Measurements from ENCODE around the gene EFR3B. TPM values are rescaled to one million over a fixed set of nuclear protein-coding genes. Genes with fewer than 3 reads are reported as not detected.
"Not testable (repeated sequence)": the region's sequence is repeated elsewhere in the genome, so short reads cannot be mapped to it uniquely, and the experiment has no call there.

The EFR3B gene
- total RNA-seq, 2 experiments from 2014 or later, result not detected

DNA sequence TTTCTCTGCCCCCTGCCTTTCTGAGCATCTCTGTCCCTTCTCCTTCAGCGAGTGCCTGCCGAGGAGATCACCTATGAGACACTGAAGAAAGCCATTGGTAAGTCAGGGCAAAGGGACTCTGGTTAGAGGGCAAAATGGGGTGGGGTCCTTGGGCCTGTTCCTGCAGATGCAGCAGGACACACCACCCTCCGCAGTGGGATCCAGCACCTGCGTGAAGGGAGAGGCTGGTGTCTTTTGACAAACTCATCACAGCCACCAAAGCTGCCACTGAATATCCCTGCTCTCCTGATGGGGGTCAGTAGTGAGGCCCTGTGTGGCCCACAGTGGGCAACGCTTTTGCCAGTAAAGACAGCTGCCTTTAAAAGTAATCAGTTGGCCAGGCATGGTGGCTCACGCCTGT is 107.8 kb downstream of the EFR3B start:
- Histone ChIP-seq H3K27ac (ENCODE audit: low read depth, low read length, poor library complexity, severe bottlenecking) (no peak overlapping the region), H3K9me2 (ENCODE audit: insufficient read depth, low read length) (no peaks in the 10 kb centered on the region), H2AFZ (ENCODE audit: low read length) (no peak overlapping the region), H3K79me2 (ENCODE audit: insufficient read depth, low read depth, low read length) (no peaks in the 10 kb centered on the region), H3K4me1 (ENCODE audit: insufficient read depth, low read length, poor library complexity, severe bottlenecking) (no peaks in the 10 kb centered on the region), H4K20me1 (ENCODE audit: insufficient read depth, low read length) (no peaks in the 10 kb centered on the region), H3K4me3 (ENCODE audit: low read depth, low read length, poor library complexity, severe bottlenecking) (no peak overlapping the region), H3K9me3 (ENCODE audit: low read length) (no peaks in the 10 kb centered on the region), H3K4me2 (ENCODE audit: low read length) (no peak overlapping the region), H3K36me3 (ENCODE audit: insufficient read depth, low read length) (no peaks in the 10 kb centered on the region)
- TF ChIP-seq EZH2phosphoT487 (IDR thresholded peaks at IDR 0.05; ENCODE audit: borderline replicate concordance, low read depth, low read length), result no peak
- TF ChIP-seq, protein P1, sequence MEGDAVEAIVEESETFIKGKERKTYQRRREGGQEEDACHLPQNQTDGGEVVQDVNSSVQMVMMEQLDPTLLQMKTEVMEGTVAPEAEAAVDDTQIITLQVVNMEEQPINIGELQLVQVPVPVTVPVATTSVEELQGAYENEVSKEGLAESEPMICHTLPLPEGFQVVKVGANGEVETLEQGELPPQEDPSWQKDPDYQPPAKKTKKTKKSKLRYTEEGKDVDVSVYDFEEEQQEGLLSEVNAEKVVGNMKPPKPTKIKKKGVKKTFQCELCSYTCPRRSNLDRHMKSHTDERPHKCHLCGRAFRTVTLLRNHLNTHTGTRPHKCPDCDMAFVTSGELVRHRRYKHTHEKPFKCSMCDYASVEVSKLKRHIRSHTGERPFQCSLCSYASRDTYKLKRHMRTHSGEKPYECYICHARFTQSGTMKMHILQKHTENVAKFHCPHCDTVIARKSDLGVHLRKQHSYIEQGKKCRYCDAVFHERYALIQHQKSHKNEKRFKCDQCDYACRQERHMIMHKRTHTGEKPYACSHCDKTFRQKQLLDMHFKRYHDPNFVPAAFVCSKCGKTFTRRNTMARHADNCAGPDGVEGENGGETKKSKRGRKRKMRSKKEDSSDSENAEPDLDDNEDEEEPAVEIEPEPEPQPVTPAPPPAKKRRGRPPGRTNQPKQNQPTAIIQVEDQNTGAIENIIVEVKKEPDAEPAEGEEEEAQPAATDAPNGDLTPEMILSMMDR (conservative IDR thresholded peaks at IDR 0.05; ENCODE audit: low read length), result no peak
- DNase-seq (ENCODE audit: low spot score), result no peak
- POLR2A ChIA-PET, result interaction anchor here (0.5 to 0.6 kb wide), 2 partner anchors 50 to 166 kb away, joined by 3 to 5 read pairs; no protein-coding TSS in a partner anchor
- BruUV-seq (replicated peaks), result no TSS peak
- intact Hi-C loops (cut with micrococcal nuclease; ENCODE audit: unreplicated experiment), result no loop called here
- CTCF ChIA-PET (ENCODE audit: unreplicated experiment), result no interaction called here

DNA sequence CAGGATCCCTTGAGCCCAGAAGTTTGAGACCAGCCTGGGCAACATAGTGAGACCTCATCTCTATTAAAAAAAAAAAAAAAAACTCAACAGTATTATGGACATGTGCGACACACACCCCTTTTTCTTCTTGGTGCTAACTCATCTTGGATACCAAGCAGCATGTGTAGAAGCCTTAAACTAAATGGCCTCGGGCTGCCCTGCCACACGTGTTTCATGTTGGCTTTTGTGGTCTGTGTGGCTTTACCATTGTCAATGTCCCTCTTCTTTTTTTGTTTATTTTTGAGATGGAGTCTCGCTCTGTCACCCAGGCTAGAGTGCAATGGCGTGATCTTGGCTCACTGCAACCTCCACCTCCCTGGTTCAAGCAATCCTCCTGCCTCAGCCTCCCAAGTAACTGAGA is 109.1 kb downstream of the EFR3B start:
- H3K9me3 ChIP-seq (ENCODE audit: low read length); H3K9me2 ChIP-seq (ENCODE audit: insufficient read depth, low read length); POLR2A ChIA-PET; intact Hi-C loops (cut with micrococcal nuclease; ENCODE audit: unreplicated experiment); H3K4me3 ChIP-seq (ENCODE audit: low read depth, low read length, poor library complexity, severe bottlenecking); H2AFZ ChIP-seq (ENCODE audit: low read length); H3K79me2 ChIP-seq (ENCODE audit: insufficient read depth, low read depth, low read length); DNase-seq (ENCODE audit: low spot score); CTCF ChIA-PET (ENCODE audit: unreplicated experiment); H3K36me3 ChIP-seq (ENCODE audit: insufficient read depth, low read length); BruUV-seq (replicated peaks); H3K4me2 ChIP-seq (ENCODE audit: low read length); H3K27ac ChIP-seq (ENCODE audit: low read depth, low read length, poor library complexity, severe bottlenecking); H4K20me1 ChIP-seq (ENCODE audit: insufficient read depth, low read length); H3K4me1 ChIP-seq (ENCODE audit: insufficient read depth, low read length, poor library complexity, severe bottlenecking): not testable (repeated sequence)

DNA sequence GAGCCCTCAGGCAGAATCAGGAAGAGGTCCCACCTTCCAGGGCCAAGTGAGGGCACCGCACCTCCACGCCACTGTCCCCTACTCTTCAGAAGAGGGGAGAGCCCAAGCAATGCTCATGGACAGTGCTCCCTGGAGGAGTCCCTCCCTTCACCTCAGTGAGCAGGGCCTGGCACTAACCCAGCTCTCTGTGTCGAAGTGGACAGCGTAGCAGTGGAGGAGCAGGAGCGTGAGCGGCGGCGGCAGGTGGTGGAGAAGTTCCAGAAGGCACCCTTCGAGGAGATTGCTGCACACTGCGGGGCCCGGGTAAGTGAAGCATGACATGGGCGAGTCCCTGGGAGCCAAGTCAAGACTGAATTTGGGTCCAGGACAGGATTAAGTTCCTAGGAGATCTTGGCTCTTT is 109.8 kb downstream of the EFR3B start:
- Histone ChIP-seq H3K36me3 (ENCODE audit: insufficient read depth, low read length) (no peaks in the 10 kb centered on the region), H2AFZ (ENCODE audit: low read length) (no peak overlapping the region), H3K4me1 (ENCODE audit: insufficient read depth, low read length, poor library complexity, severe bottlenecking) (no peaks in the 10 kb centered on the region), H4K20me1 (ENCODE audit: insufficient read depth, low read length) (no peaks in the 10 kb centered on the region), H3K4me3 (ENCODE audit: low read depth, low read length, poor library complexity, severe bottlenecking) (no peak overlapping the region), H3K27ac (ENCODE audit: low read depth, low read length, poor library complexity, severe bottlenecking) (no peak overlapping the region), H3K9me3 (ENCODE audit: low read length) (no peaks in the 10 kb centered on the region), H3K4me2 (ENCODE audit: low read length) (no peak overlapping the region), H3K79me2 (ENCODE audit: insufficient read depth, low read depth, low read length) (no peaks in the 10 kb centered on the region), H3K9me2 (ENCODE audit: insufficient read depth, low read length) (no peaks in the 10 kb centered on the region)
- no TSS peak for BruUV-seq (replicated peaks)
- CTCF ChIA-PET (ENCODE audit: unreplicated experiment), result no interaction called here
- POLR2A ChIA-PET, result interaction anchor here (0.5 kb wide), 1 partner anchor 143 kb away, joined by 3 read pairs; no protein-coding TSS in a partner anchor
- intact Hi-C loops (cut with micrococcal nuclease; ENCODE audit: unreplicated experiment), result no loop called here
- DNase-seq (ENCODE audit: low spot score), result no peak
- TF ChIP-seq, protein P1 (conservative IDR thresholded peaks at IDR 0.05; ENCODE audit: low read length), result no peak
- no peak for TF ChIP-seq EZH2phosphoT487 (IDR thresholded peaks at IDR 0.05; ENCODE audit: borderline replicate concordance, low read depth, low read length)

All from OCI-LY7 (cell line).